Left ventricle myocardium inferior (tissue), 1 donor: ENCODE data around the gene C9orf78. TPM values are rescaled to one million over a fixed set of nuclear protein-coding genes. Genes with fewer than 3 reads are reported as not detected.

Source experiments
- DNase-seq: peaks from one replicate; pipeline ENCODE4 v3.0.0-alpha.2; 2020
- H3K27ac ChIP-seq: fragments of 200-600 bp; replicated peaks from 2 replicates; pipeline ENCODE4 v1.8.0; 2021
- H3K27me3 ChIP-seq: fragments of 200-600 bp; 2 replicates; pipeline ENCODE4 v1.8.0; 2021; ENCODE audit warnings: low read depth
- H3K36me3 ChIP-seq: fragments of 200-600 bp; 2 replicates; pipeline ENCODE4 v1.8.0; 2021
- H3K4me1 ChIP-seq: fragments of 200-600 bp; 2 replicates; pipeline ENCODE4 v1.8.0; 2021
- H3K4me3 ChIP-seq: fragments of 200-600 bp; 2 replicates; pipeline ENCODE4 v1.8.0; 2021; ENCODE audit warnings: mild to moderate bottlenecking, moderate library complexity
- H3K9me3 ChIP-seq: fragments of 200-600 bp; replicated peaks from 2 replicates; pipeline ENCODE4 v1.8.0; 2021
- CTCF ChIP-seq: fragments of 200-600 bp; IDR thresholded peaks from 2 replicates; pipeline ENCODE4 v1.8.0; 2021; ENCODE audit warnings: antibody characterized with exemption, mild to moderate bottlenecking, borderline replicate concordance
- intact Hi-C: fragments of 100-400 bp; cut with micrococcal nuclease; formaldehyde crosslinking; loops from one replicate; pipeline ENCODE4 v1.11.0; 2022
- total RNA-seq: library from RNA; stranded (reverse); fragmentation: NEBNext Ultra II Directional; extraction: Animal tissue kit (Norgen Biotek cat#: 25700); gene quantifications from one replicate; pipeline ENCODE4 v1.2.1, GENCODE V29; 2021
- donor health status: DM: no; HTN: yes; CAD: no; lungs with severe emphysema.

Gene C9orf78
- total RNA-seq, 1 donor from 2014 or later = 30.0 TPM

GRCh38 chr9:129826344-129826743 lies 8.7 kb downstream of the C9orf78 start:
- H3K36me3 ChIP-seq = peaks cover 57% of the 10 kb centered on the region
- H3K4me1 ChIP-seq = peaks cover 9% of the 10 kb centered on the region
- DNase-seq = no peak
- intact Hi-C loops = no loop called here
- no peaks in the 10 kb centered on the region for H3K9me3 ChIP-seq
- no peaks in the 10 kb centered on the region for H3K27me3 ChIP-seq
- no peak overlapping the region for H3K4me3 ChIP-seq
- no peak overlapping the region for H3K27ac ChIP-seq
- TF ChIP-seq CTCF = no peak

GRCh38 chr9:129823935-129824601 lies 11.0 kb downstream of the C9orf78 start, which contains the start of gene TOR1A:
Gene TOR1A (minus strand): TSS chr9:129824136. CDS start chr9:129824085, 51 bp downstream.
- H3K27ac ChIP-seq = peak within 1 kb of the TSS; percentile 85
- H3K36me3 ChIP-seq = peaks cover 56% of the 10 kb centered on the region

GRCh38 chr9:129823542-129823934 lies 11.5 kb downstream of the C9orf78 start:
- Histone ChIP-seq H3K4me1 (peaks cover 9% of the 10 kb centered on the region), H3K4me3 (peak overlapping the region; percentile 90), H3K9me3 (no peaks in the 10 kb centered on the region), H3K27me3 (no peaks in the 10 kb centered on the region), H3K36me3 (peaks cover 56% of the 10 kb centered on the region), H3K27ac (peak overlapping the region; percentile 85)
- no peak for TF ChIP-seq CTCF
- intact Hi-C loops = no loop called here
- DNase-seq = no peak

More at GRCh38 chr9:129823935-129824601, 11.0 kb downstream of the C9orf78 start, which contains the start of gene TOR1A:
- peaks cover 9% of the 10 kb centered on the region for H3K4me1 ChIP-seq
- H3K27me3 ChIP-seq = no peaks in the 10 kb centered on the region
- H3K4me3 ChIP-seq = peak within 1 kb of the TSS; percentile 90
- H3K9me3 ChIP-seq = no peaks in the 10 kb centered on the region
- TF ChIP-seq CTCF = no peak
- intact Hi-C loops = no loop called here
- peak; percentile 96 for DNase-seq

- peaks cover 56% of the 10 kb centered on the region for H3K36me3 ChIP-seq
- TF ChIP-seq CTCF = no peak
- H3K27me3 ChIP-seq = no peaks in the 10 kb centered on the region
- peak overlapping the region; percentile 90 for H3K4me3 ChIP-seq
- H3K27ac ChIP-seq = peak overlapping the region; percentile 85
- intact Hi-C loops = no loop called here
- H3K9me3 ChIP-seq = no peaks in the 10 kb centered on the region
- peaks cover 9% of the 10 kb centered on the region for H3K4me1 ChIP-seq
- no peak for DNase-seq
Measured at GRCh38 chr9:129822898-129823541, 12.1 kb downstream of the C9orf78 start.

- H3K27ac ChIP-seq = no peak overlapping the region
- no peak for DNase-seq
- no peak overlapping the region for H3K4me3 ChIP-seq
- TF ChIP-seq CTCF = no peak
- H3K4me1 ChIP-seq = no peaks in the 10 kb centered on the region
- no peaks in the 10 kb centered on the region for H3K27me3 ChIP-seq
- H3K9me3 ChIP-seq = no peaks in the 10 kb centered on the region
- intact Hi-C loops = no loop called here
- H3K36me3 ChIP-seq = peaks cover 91% of the 10 kb centered on the region
Measured at GRCh38 chr9:129816501-129817435, 18.3 kb downstream of the C9orf78 start.
